ENCODE measurements around the gene DR1.

- TF ChIP-seq POLR2A (IDR thresholded peaks at IDR 0.05; ENCODE audit: extremely low read depth, insufficient read length) (no peak), CTCF (IDR thresholded peaks at IDR 0.05; ENCODE audit: low read depth, low read length) (no peak)
These were observed 1.2 kb upstream of the DR1 start for GRCh38 chr1:93344484-93344883.
